ENCODE measurements around the gene OPCML.

DNA sequence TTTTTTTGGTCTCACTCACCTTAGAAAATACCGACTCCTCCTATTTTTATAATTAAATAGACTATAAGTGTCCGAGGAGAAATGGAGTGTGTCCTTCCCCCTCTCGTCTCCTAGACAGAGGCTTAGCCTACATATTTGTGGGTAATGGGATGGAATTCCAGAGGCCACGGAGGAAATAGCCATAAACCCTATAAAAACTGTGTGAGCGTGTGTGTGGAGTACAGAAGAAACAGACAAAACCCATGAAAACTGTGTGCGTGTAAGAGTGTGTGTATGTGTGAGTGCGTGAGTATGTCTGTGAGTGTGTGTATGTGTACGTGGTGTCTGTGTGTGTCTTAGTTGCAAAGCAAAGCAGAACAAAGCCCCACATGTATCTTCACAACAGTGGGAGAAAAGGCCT is 883.5 kb downstream of the OPCML start:
- no peak for TF ChIP-seq EZH2 (IDR thresholded peaks at IDR 0.05; ENCODE audit: borderline replicate concordance, low read length)
- no peak for TF ChIP-seq CTCF (conservative IDR thresholded peaks at IDR 0.05 in 1 of 2, IDR thresholded peaks at IDR 0.05 in 1 of 2; ENCODE audit: extremely low read depth in 1 of 2, insufficient read depth in 1 of 2, low read depth in 1 of 2, low read length in 2 of 2)

All from mammary epithelial cell (primary cell).